C4-2B (cell line): Measurements from ENCODE around the gene ARRDC4.

Experiments
- H3K27ac ChIP-seq: fragments of 450-650 bp; 2 replicates; pipeline ENCODE4 v1.5.1; 2017
- ZFX ChIP-seq: fragments of 450-650 bp; IDR thresholded peaks from 2 replicates; pipeline ENCODE4 v1.6.1; 2017
- TF ChIP-seq, protein P1 (sequence below): fragments of 450-650 bp; conservative IDR thresholded peaks from 2 replicates; pipeline ENCODE4 v1.5.1; 2017; ENCODE audit warnings: mild to moderate bottlenecking

ARRDC4 gene

GRCh38 chr15:97933589-97933988, 26.9 kb upstream of the ARRDC4 start:
- TF ChIP-seq, protein P1, sequence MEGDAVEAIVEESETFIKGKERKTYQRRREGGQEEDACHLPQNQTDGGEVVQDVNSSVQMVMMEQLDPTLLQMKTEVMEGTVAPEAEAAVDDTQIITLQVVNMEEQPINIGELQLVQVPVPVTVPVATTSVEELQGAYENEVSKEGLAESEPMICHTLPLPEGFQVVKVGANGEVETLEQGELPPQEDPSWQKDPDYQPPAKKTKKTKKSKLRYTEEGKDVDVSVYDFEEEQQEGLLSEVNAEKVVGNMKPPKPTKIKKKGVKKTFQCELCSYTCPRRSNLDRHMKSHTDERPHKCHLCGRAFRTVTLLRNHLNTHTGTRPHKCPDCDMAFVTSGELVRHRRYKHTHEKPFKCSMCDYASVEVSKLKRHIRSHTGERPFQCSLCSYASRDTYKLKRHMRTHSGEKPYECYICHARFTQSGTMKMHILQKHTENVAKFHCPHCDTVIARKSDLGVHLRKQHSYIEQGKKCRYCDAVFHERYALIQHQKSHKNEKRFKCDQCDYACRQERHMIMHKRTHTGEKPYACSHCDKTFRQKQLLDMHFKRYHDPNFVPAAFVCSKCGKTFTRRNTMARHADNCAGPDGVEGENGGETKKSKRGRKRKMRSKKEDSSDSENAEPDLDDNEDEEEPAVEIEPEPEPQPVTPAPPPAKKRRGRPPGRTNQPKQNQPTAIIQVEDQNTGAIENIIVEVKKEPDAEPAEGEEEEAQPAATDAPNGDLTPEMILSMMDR, result no peak
- TF ChIP-seq ZFX, result no peak
- H3K27ac ChIP-seq, result no peak overlapping the region

DNA sequence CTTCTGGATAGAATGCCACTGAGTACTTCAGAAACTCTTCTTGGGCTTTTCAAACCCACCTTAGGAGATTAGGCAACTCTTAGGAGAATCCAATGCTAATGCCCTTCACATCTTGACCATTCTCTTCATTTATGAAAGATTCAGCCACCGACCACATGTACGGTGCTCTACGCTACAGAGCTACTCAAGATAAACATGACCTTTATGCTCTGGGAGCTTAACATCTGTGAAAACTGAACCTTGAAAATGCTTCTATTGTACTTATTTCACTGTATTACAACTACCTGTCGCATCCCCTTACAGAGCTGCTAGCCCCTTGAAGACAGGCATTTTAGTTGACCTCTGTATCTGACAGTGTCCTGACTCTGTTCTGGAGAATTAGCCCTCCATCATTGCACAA, 19.5 kb upstream of the ARRDC4 start:
- TF ChIP-seq, protein P1, result no peak
- no peak for TF ChIP-seq ZFX
- no peak overlapping the region for H3K27ac ChIP-seq

DNA sequence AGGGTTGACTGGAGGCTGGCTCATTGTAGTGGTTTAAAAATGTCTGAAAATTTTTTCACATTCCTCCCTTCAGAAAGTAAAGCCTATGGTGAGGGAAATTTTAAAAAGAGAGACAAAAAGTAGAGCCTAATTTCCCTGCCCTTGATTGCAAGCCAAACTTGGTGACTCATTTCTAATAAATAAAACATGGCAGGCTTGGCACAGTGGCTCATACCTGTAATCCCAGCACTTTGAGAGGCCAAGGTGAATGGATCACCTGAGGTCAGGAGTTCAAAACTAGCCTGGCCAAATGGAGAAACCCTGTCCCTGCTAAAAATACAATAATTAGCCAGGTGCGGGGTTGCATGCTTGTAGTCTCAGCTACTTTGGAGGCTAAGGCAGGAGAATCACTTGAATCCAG, 18.9 kb upstream of the ARRDC4 start:
- TF ChIP-seq, protein P1, result no peak
- TF ChIP-seq ZFX, result no peak
- H3K27ac ChIP-seq, result no peak overlapping the region

GRCh38 chr15:97944724-97945123, 15.8 kb upstream of the ARRDC4 start:
- H3K27ac ChIP-seq, result no peak overlapping the region
- TF ChIP-seq ZFX, result no peak
- TF ChIP-seq, protein P1, result no peak

DNA sequence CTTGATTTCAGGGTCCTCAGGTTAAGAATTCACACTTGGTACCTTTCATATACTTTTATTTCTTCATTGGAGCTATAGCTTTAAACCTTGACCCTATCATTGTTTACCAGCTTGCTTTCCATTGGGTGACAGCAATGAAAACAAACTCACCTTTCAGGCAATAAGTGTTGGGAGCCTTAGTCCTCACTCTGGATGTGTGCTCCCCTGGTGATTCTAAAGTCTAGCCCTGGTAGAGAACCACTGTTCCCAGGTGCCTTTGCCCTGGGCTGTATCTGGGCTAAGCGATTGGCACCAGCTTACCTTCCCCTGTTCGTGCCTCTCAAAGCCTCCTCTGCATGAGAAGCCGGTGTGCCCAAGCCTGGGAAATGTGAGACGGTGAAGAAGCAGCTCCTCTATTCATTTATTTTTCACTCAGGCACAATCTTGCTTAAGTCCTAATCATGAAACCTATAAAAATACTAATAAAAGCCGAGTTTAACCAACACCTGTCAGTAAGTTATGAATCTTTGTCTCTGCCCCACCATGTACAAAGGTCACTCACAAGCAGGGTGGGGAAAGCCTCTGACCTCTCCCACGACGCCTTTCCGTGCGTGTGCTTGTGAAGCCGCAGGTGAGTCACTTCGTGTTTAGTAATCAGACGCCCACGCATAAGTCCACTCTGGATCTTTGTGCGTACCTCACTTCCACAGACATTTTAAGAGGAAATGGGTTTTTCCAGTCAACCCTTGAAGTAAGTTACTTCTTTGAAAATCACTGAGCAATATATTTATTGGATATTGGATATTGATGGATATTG, 12.8 kb upstream of the ARRDC4 start:
- H3K27ac ChIP-seq, result no peak overlapping the region
- TF ChIP-seq ZFX, result no peak
- TF ChIP-seq, protein P1, result no peak

GRCh38 chr15:97953254-97953653, 7.2 kb upstream of the ARRDC4 start:
- TF ChIP-seq, protein P1, result no peak
- TF ChIP-seq ZFX, result no peak

GRCh38 chr15:97953748-97954147, 6.8 kb upstream of the ARRDC4 start:
- no peak for TF ChIP-seq ZFX
- TF ChIP-seq, protein P1, result no peak
- no peak overlapping the region for H3K27ac ChIP-seq

More at GRCh38 chr15:97953254-97953653, 7.2 kb upstream of the ARRDC4 start:
- no peak overlapping the region for H3K27ac ChIP-seq
